KMS-11 (cell line): Measurements from ENCODE around the gene TOLLIP.

Experiments
- H2AFZ ChIP-seq: fragments of 200-600 bp; sonication (generic); 2 replicates; pipeline ENCODE4 v1.6.1; 2016; ENCODE audit warnings: antibody characterized with exemption, mixed run types, low read depth
- H3K27ac ChIP-seq: fragments of 200-600 bp; sonication (generic); 2 replicates; pipeline ENCODE4 v1.6.1; 2016; ENCODE audit warnings: mild to moderate bottlenecking, mixed run types
- H3K27me3 ChIP-seq: fragments of 200-600 bp; sonication (generic); 2 replicates; pipeline ENCODE4 v1.6.1; 2017; ENCODE audit warnings: mild to moderate bottlenecking, low read depth, mixed run types, moderate library complexity; ENCODE audit not compliant: insufficient read depth
- H3K36me3 ChIP-seq: fragments of 200-600 bp; sonication (generic); 2 replicates; pipeline ENCODE4 v1.6.1; 2017; ENCODE audit warnings: mild to moderate bottlenecking, mixed run types; ENCODE audit not compliant: insufficient read depth
- H3K4me1 ChIP-seq: fragments of 200-600 bp; sonication (generic); 2 replicates; pipeline ENCODE4 v1.6.1; 2016; ENCODE audit warnings: mild to moderate bottlenecking, low read depth, mixed run types; ENCODE audit not compliant: poor library complexity, severe bottlenecking
- H3K4me2 ChIP-seq: fragments of 200-600 bp; sonication (generic); 2 replicates; pipeline ENCODE4 v1.7.0; 2016; ENCODE audit warnings: mild to moderate bottlenecking, mixed run types
- H3K4me3 ChIP-seq: fragments of 200-600 bp; sonication (generic); IDR thresholded peaks from 2 replicates; pipeline ENCODE4 v1.6.1; 2017; ENCODE audit warnings: low read depth, low read length, mixed read lengths; ENCODE audit not compliant: insufficient read depth
- H3K79me2 ChIP-seq: fragments of 200-600 bp; sonication (generic); 2 replicates; pipeline ENCODE4 v1.6.1; 2016; ENCODE audit warnings: low read depth, mixed run types; ENCODE audit not compliant: insufficient read depth
- H3K9ac ChIP-seq: fragments of 200-600 bp; sonication (generic); 2 replicates; pipeline ENCODE4 v1.6.1; 2016; ENCODE audit warnings: mild to moderate bottlenecking, mixed run types
- H4K20me1 ChIP-seq: fragments of 200-600 bp; sonication (generic); 2 replicates; pipeline ENCODE4 v1.6.1; 2016; ENCODE audit warnings: mild to moderate bottlenecking, mixed run types; ENCODE audit not compliant: insufficient read depth
- CTCF ChIP-seq: fragments of 200-600 bp; sonication (generic); conservative IDR thresholded peaks from 2 replicates; pipeline ENCODE4 v1.6.1; 2017; ENCODE audit warnings: low read depth, mild to moderate bottlenecking, antibody characterized with exemption, low read length, moderate library complexity, mixed read lengths

Gene TOLLIP

GRCh38 chr11:1354125-1354938, 44.9 kb upstream of the TOLLIP start:
- H3K4me3 ChIP-seq, result no peak overlapping the region
- H3K27me3 ChIP-seq, result peaks cover 75% of the 10 kb centered on the region
- no peak overlapping the region for H3K27ac ChIP-seq

GRCh38 chr11:1353383-1354124, 44.1 kb upstream of the TOLLIP start:
- no peak for TF ChIP-seq CTCF
- Histone ChIP-seq H3K4me3 (no peak overlapping the region), H2AFZ (no peak overlapping the region), H3K27ac (no peak overlapping the region), H3K79me2 (no peaks in the 10 kb centered on the region), H3K9ac (no peak overlapping the region), H3K36me3 (no peaks in the 10 kb centered on the region), H3K4me1 (no peaks in the 10 kb centered on the region), H4K20me1 (no peaks in the 10 kb centered on the region), H3K4me2 (no peak overlapping the region), H3K27me3 (peaks cover 75% of the 10 kb centered on the region)

More at GRCh38 chr11:1354125-1354938, 44.9 kb upstream of the TOLLIP start:
- Histone ChIP-seq H3K4me1 (no peaks in the 10 kb centered on the region), H2AFZ (no peak overlapping the region), H4K20me1 (no peaks in the 10 kb centered on the region), H3K9ac (no peak overlapping the region), H3K79me2 (no peaks in the 10 kb centered on the region), H3K4me2 (no peak overlapping the region), H3K36me3 (no peaks in the 10 kb centered on the region)
- no peak for TF ChIP-seq CTCF

- Histone ChIP-seq H3K4me3 (no peak overlapping the region), H3K36me3 (no peaks in the 10 kb centered on the region)
These were observed 43.4 kb upstream of the TOLLIP start for GRCh38 chr11:1352696-1353382.

More at GRCh38 chr11:1352696-1353382, 43.4 kb upstream of the TOLLIP start:
- no peaks in the 10 kb centered on the region for H3K4me1 ChIP-seq
- H4K20me1 ChIP-seq, result no peaks in the 10 kb centered on the region
- H3K27ac ChIP-seq, result no peak overlapping the region
- H3K27me3 ChIP-seq, result peaks cover 75% of the 10 kb centered on the region
- H3K4me2 ChIP-seq, result no peak overlapping the region
- H2AFZ ChIP-seq, result no peak overlapping the region
- TF ChIP-seq CTCF, result no peak
- H3K9ac ChIP-seq, result no peak overlapping the region
- no peaks in the 10 kb centered on the region for H3K79me2 ChIP-seq
